Upper lobe of left lung (tissue), 6 donors: ENCODE data around the gene HAVCR2. TPM values are rescaled to one million over a fixed set of nuclear protein-coding genes. Genes with fewer than 3 reads are reported as not detected.

Experiments used
- ATAC-seq, 2 donors: fragments of 200-7000 bp; cut with Tn5 transposase; one replicate each; pipeline ENCODE4 v1.9.1; 2022; ENCODE audit warnings: mild to moderate bottlenecking in 2 of 2, moderate library complexity in 2 of 2; ENCODE audit not compliant: low FRiP score in 2 of 2
- DNase-seq, 2 donors: peaks; one replicate each; pipeline ENCODE4 v3.0.0-alpha.2; 2019 to 2020
- H3K27ac ChIP-seq, 4 donors: fragments of 200-600 bp; sonication (generic); one replicate each; pipeline ENCODE4 v1.5.1; 2016 to 2019
- H3K27me3 ChIP-seq, 4 donors: fragments of 200-600 bp; sonication (generic); one replicate each; pipeline ENCODE4 v1.5.1; 2017 to 2019
- H3K36me3 ChIP-seq, 4 donors: fragments of 200-600 bp; sonication (generic); one replicate each; pipeline ENCODE4 v1.5.1; 2016 to 2019
- H3K4me1 ChIP-seq, 4 donors: fragments of 200-600 bp; sonication (generic); one replicate each; pipeline ENCODE4 v1.5.1; 2018 to 2019
- H3K4me3 ChIP-seq, 4 donors: fragments of 200-600 bp; sonication (generic); one replicate each; pipeline ENCODE4 v1.5.1; 2017 to 2019; ENCODE audit warnings: mild to moderate bottlenecking in 2 of 4, moderate library complexity in 1 of 4
- H3K9me3 ChIP-seq, 4 donors: fragments of 200-600 bp; sonication (generic); one replicate each; pipeline ENCODE4 v1.5.1; 2018 to 2019
- EP300 ChIP-seq, 4 donors: sonication (generic); formaldehyde crosslinking; IDR thresholded peaks; one replicate each; pipeline ENCODE4 v1.5.1; 2017; ENCODE audit warnings: antibody characterized with exemption in 4 of 4, control low read depth in 2 of 4
- POLR2A ChIP-seq, 4 donors: fragments of 450-650 bp; IDR thresholded peaks; one replicate each; pipeline ENCODE4 v1.5.1; 2016 to 2017; ENCODE audit warnings: antibody characterized with exemption in 4 of 4, mild to moderate bottlenecking in 2 of 4
- POLR2AphosphoS5 ChIP-seq, 2 donors: sonication (generic); formaldehyde crosslinking; IDR thresholded peaks; one replicate each; pipeline ENCODE4 v1.5.1; 2017; ENCODE audit warnings: antibody characterized with exemption in 2 of 2
- whole genome bisulfite sequencing, 2 donors: methylation state at CpG; one replicate each; pipeline ENCODE4 v1.1.5; 2017 to 2018; 5-methylcytosine and 5-hydroxymethylcytosine counted together
- total RNA-seq, 6 donors: library from RNA; depleted of rRNA in 4 of 6; stranded (reverse); fragments of >200 nt in 4 of 6; gene quantifications; one replicate each; pipeline versions ENCODE4 v1.1.0 to v1.2.1, GENCODE V29; 2016 to 2021
- TF ChIP-seq, protein P1 (sequence below), 6 experiments: fragments of 450-650 bp in 4 of 6; fragments of 200-600 bp in 2 of 6; sonication (generic) in 2 of 6; IDR thresholded peaks; one replicate each; pipeline ENCODE4 v1.5.1; 2016 to 2019; ENCODE audit warnings: antibody characterized with exemption in 6 of 6
- donor health status: DM: no; HTN: no; CAD: no; lungs with moderate emphysema.
- donor health status: DM: no; HTN: yes; CAD: no; lungs with severe emphysema.

The HAVCR2 gene
- total RNA-seq, 6 donors from 2014 or later, result 15.2 to 42.6 (median 38.4) TPM

DNA sequence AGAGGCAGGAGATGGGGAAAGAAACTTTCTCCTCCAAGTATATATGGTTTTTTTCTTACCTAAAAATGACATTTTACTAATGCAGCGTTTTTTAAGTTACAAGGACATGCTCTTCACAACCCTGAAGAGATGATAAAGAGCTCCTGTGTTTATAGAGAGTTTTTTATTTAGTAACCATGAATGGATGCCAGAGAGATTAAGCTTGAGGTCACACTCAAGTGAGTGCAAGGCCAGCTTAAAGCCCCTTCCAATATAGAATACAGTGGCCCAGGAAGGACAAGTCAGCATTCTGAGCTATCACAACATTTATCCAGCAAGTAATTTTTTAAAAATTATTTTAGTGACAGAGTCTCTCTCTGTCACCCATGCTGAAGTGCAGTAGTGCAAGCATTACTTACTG is 6.7 kb upstream of the HAVCR2 start:
- WGBS, 2 donors, result 48 to 52% methylated on average over 1 of the region's 1 CpG
- Histone ChIP-seq H3K36me3 (no peaks in the 10 kb centered on the region), H3K27me3 (no peaks in the 10 kb centered on the region), H3K4me3 (no peak overlapping the region), H3K27ac (no peak overlapping the region), H3K4me1 (no peaks in the 10 kb centered on the region), H3K9me3 (no peaks in the 10 kb centered on the region)
- ATAC-seq, result no peak
- DNase-seq, result no peak
- TF ChIP-seq, protein P1, sequence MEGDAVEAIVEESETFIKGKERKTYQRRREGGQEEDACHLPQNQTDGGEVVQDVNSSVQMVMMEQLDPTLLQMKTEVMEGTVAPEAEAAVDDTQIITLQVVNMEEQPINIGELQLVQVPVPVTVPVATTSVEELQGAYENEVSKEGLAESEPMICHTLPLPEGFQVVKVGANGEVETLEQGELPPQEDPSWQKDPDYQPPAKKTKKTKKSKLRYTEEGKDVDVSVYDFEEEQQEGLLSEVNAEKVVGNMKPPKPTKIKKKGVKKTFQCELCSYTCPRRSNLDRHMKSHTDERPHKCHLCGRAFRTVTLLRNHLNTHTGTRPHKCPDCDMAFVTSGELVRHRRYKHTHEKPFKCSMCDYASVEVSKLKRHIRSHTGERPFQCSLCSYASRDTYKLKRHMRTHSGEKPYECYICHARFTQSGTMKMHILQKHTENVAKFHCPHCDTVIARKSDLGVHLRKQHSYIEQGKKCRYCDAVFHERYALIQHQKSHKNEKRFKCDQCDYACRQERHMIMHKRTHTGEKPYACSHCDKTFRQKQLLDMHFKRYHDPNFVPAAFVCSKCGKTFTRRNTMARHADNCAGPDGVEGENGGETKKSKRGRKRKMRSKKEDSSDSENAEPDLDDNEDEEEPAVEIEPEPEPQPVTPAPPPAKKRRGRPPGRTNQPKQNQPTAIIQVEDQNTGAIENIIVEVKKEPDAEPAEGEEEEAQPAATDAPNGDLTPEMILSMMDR (IDR thresholded peaks at IDR 0.05), result no peak
- TF ChIP-seq POLR2AphosphoS5 (IDR thresholded peaks at IDR 0.05), result no peak
- TF ChIP-seq EP300 (IDR thresholded peaks at IDR 0.05), result no peak
- TF ChIP-seq POLR2A (IDR thresholded peaks at IDR 0.05), result no peak

- TF ChIP-seq POLR2A (IDR thresholded peaks at IDR 0.05) (no peak), POLR2AphosphoS5 (IDR thresholded peaks at IDR 0.05) (no peak)
- no peak for ATAC-seq
- H3K9me3 ChIP-seq, result no peaks in the 10 kb centered on the region
- H3K4me1 ChIP-seq, result no peaks in the 10 kb centered on the region
- no peaks in the 10 kb centered on the region for H3K27me3 ChIP-seq
- no peaks in the 10 kb centered on the region for H3K36me3 ChIP-seq
- H3K27ac ChIP-seq, result no peak overlapping the region
- H3K4me3 ChIP-seq, result no peak overlapping the region
- DNase-seq, result no peak
Observed at GRCh38 chr5:157115012-157115411, 6.2 kb upstream of the HAVCR2 start.

DNA sequence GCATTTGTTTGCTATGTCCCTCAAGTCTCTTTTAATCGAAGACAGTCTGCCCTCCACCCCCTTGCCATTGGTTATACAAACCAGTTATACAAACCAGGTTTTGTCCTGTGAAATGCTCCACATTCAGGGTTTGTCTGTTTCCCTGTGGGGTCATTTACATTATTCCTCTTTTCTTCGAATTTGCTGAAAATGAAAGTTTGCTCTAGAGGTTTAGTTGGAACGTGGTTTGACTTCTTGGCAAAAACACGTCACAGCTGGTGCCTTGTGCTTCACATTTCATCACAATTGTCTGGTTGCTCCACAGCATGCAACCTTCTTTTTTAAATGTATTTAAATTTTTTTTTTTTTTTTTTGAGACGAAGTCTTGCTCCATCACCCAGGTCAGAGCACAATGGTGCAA is 4.2 kb upstream of the HAVCR2 start:
- Histone ChIP-seq H3K4me1 (no peaks in the 10 kb centered on the region), H3K4me3 (no peak overlapping the region), H3K36me3 (no peaks in the 10 kb centered on the region), H3K27ac (peak overlapping the region in 3 of 4 donors; percentile 18 to 52 (median 51)), H3K27me3 (no peaks in the 10 kb centered on the region), H3K9me3 (no peaks in the 10 kb centered on the region)
- 46 to 54% methylated on average over 5 of the region's 5 CpGs for WGBS, 2 donors
- DNase-seq (peak in 1 of 2 donors; percentile 54), ATAC-seq (peak in 1 of 2 donors; percentile 26)
- TF ChIP-seq POLR2AphosphoS5 (IDR thresholded peaks at IDR 0.05), result peak in 1 of 2 donors; percentile 75
- TF ChIP-seq, protein P1 (IDR thresholded peaks at IDR 0.05), result no peak
- TF ChIP-seq POLR2A (IDR thresholded peaks at IDR 0.05), result peak in 1 of 4 donors; percentile 22
- peak in 2 of 4 donors; percentile 18 to 53 for TF ChIP-seq EP300 (IDR thresholded peaks at IDR 0.05)

GRCh38 chr5:157109744-157110143 is 900 bp upstream of the HAVCR2 start:
- Histone ChIP-seq H3K27ac (peak overlapping the region; percentile 28 to 73 (median 72)), H3K27me3 (no peaks in the 10 kb centered on the region), H3K4me3 (peak overlapping the region in 1 of 4 donors; percentile 38), H3K36me3 (no peaks in the 10 kb centered on the region), H3K4me1 (no peaks in the 10 kb centered on the region), H3K9me3 (no peaks in the 10 kb centered on the region)
- WGBS, 2 donors, result 53 to 63% methylated on average over 1 of the region's 1 CpG
- ATAC-seq (peak in 1 of 2 donors; percentile 54), DNase-seq (no peak)
- TF ChIP-seq, protein P1 (IDR thresholded peaks at IDR 0.05), result no peak
- TF ChIP-seq EP300 (IDR thresholded peaks at IDR 0.05) (no peak), POLR2AphosphoS5 (IDR thresholded peaks at IDR 0.05) (no peak), POLR2A (IDR thresholded peaks at IDR 0.05) (peak in 1 of 4 donors; percentile 5)

- H3K4me3 ChIP-seq, result peak overlapping the region in 3 of 4 donors; percentile 4 to 38 (median 15)
Observed at GRCh38 chr5:157107508-157107907, 1.3 kb downstream of the HAVCR2 start.

More at GRCh38 chr5:157107508-157107907, 1.3 kb downstream of the HAVCR2 start:
- Histone ChIP-seq H3K27me3 (no peaks in the 10 kb centered on the region), H3K27ac (peak overlapping the region; percentile 65 to 73 (median 72)), H3K9me3 (no peaks in the 10 kb centered on the region), H3K4me1 (no peaks in the 10 kb centered on the region), H3K36me3 (no peaks in the 10 kb centered on the region)
- 50 to 57% methylated on average over 3 of the region's 3 CpGs for WGBS, 2 donors
- ATAC-seq (peak in 1 of 2 donors; percentile 3), DNase-seq (no peak)
- TF ChIP-seq POLR2AphosphoS5 (IDR thresholded peaks at IDR 0.05) (no peak), POLR2A (IDR thresholded peaks at IDR 0.05) (no peak), EP300 (IDR thresholded peaks at IDR 0.05) (no peak)
- TF ChIP-seq, protein P1 (IDR thresholded peaks at IDR 0.05), result no peak
